Measurements from ENCODE around the gene GIMAP5. TPM values are rescaled to one million over a fixed set of nuclear protein-coding genes. Genes with fewer than 3 reads are reported as not detected.
A peak's percentile ranks its signal among the peaks of the same experiment; 100 is the strongest.

The GIMAP5 gene
- total and polyA plus RNA-seq, 3 donors from 2014 or later, result 8.4 to 13.6 (median 10.6) TPM

DNA sequence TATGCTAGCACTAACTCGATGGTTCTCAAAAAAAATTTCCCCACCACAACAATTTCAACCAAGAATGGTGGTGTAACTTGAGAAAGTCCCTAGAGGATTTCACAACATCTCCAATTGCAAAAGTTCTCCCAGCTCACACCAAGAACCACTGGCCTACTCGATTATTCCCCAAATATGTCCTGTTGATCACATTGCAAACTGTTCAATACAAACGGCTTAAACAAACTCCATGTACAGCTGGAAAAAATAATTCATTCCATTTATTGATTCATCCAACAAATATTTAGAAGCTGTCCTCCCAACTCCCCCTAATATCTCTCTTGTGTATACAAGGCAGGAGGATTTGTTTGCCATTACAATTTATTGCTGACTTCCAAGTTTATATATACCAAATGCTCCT lies 43.9 kb downstream of the GIMAP5 start:
- no peak overlapping the region for H3K4me3 ChIP-seq
- H3K27ac ChIP-seq, result no peak overlapping the region
- peaks cover 10% of the 10 kb centered on the region for H3K4me1 ChIP-seq
- 53 to 63% methylated on average over 3 of the region's 3 CpGs for WGBS, 2 donors
- DNase-seq, result no peak
- no peaks in the 10 kb centered on the region for H3K36me3 ChIP-seq (ENCODE audit: low read depth, missing control alignments)
- TF ChIP-seq CTCF (IDR thresholded peaks at IDR 0.05) (no peak), POLR2A (IDR thresholded peaks at IDR 0.05) (no peak)
- no peaks in the 10 kb centered on the region for H3K9me3 ChIP-seq
- intact Hi-C loops (cut with DNase I; ENCODE audit: low total_unique reads), result no loop called here
- H3K27me3 ChIP-seq, result no peaks in the 10 kb centered on the region

- 97 to 100% methylated on average over 2 of the region's 2 CpGs for WGBS, 2 donors
- TF ChIP-seq CTCF (IDR thresholded peaks at IDR 0.05) (no peak), POLR2A (IDR thresholded peaks at IDR 0.05) (no peak)
- Histone ChIP-seq H3K27ac (no peak overlapping the region), H3K36me3 (ENCODE audit: low read depth, missing control alignments) (no peaks in the 10 kb centered on the region), H3K9me3 (no peaks in the 10 kb centered on the region), H3K27me3 (no peaks in the 10 kb centered on the region), H3K4me3 (no peak overlapping the region), H3K4me1 (peaks cover 10% of the 10 kb centered on the region)
- intact Hi-C loops (cut with DNase I; ENCODE audit: low total_unique reads), result no loop called here
- no peak for DNase-seq
Observed at GRCh38 chr7:150781961-150782360, 44.7 kb downstream of the GIMAP5 start.

DNA sequence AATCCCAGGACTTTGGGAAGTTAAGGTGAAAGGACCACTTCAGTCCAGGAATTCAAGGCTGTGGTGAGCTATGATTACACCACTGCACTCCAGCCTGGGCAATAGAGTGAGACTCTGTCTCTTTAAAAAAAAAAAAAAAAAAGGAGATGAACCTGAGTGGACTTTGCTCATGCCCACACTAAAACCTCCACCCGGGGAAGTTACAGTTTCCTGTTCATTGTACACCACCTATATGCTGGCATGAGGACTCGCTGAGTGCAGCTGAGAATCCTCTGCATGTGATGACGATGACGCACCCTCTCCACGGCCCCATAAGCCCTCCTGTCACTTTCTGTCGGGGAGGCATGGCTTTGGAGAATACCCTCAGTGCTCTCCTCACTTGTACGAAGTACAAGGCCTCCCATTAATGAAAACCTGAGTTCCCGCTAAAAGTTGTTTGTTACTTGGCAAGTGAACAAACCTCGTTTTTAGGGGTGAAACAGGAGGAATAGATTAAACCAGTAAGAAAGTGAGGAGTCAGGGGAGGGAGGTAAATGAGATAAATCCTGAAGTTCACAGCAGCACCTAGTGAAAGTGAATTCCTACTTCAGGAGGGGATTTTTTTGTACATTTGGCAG lies 47.0 kb downstream of the GIMAP5 start:
- Histone ChIP-seq H3K27me3 (no peaks in the 10 kb centered on the region), H3K9me3 (no peaks in the 10 kb centered on the region), H3K4me3 (no peak overlapping the region), H3K4me1 (peaks cover 20% of the 10 kb centered on the region), H3K27ac (no peak overlapping the region), H3K36me3 (ENCODE audit: low read depth, missing control alignments) (no peaks in the 10 kb centered on the region)
- TF ChIP-seq POLR2A (IDR thresholded peaks at IDR 0.05) (no peak), CTCF (IDR thresholded peaks at IDR 0.05) (no peak)
- intact Hi-C loops (cut with DNase I; ENCODE audit: low total_unique reads), result no loop called here
- DNase-seq, result peak; percentile 28
- 58 to 78% methylated on average over 9 of the region's 9 CpGs for WGBS, 2 donors

- peaks cover 20% of the 10 kb centered on the region for H3K4me1 ChIP-seq
- intact Hi-C loops (cut with DNase I; ENCODE audit: low total_unique reads), result no loop called here
- no peaks in the 10 kb centered on the region for H3K36me3 ChIP-seq (ENCODE audit: low read depth, missing control alignments)
- no peaks in the 10 kb centered on the region for H3K9me3 ChIP-seq
- H3K27ac ChIP-seq, result no peak overlapping the region
- H3K27me3 ChIP-seq, result no peaks in the 10 kb centered on the region
- TF ChIP-seq POLR2A (IDR thresholded peaks at IDR 0.05) (no peak), CTCF (IDR thresholded peaks at IDR 0.05) (no peak)
- peak; percentile 44 for DNase-seq
- H3K4me3 ChIP-seq, result no peak overlapping the region
- 54 to 72% methylated on average over 4 of the region's 4 CpGs for WGBS, 2 donors
Observed at GRCh38 chr7:150784954-150785353, 47.7 kb downstream of the GIMAP5 start.
